Upper lobe of right lung (tissue), 1 donor: Measurements from ENCODE around the gene B9D2. TPM values are rescaled to one million over a fixed set of nuclear protein-coding genes. Genes with fewer than 3 reads are reported as not detected.

ENCODE experiments used
- ATAC-seq: fragments of 200-7000 bp; cut with Tn5 transposase; one replicate; pipeline ENCODE4 v1.9.1; 2020; ENCODE audit warnings: mild to moderate bottlenecking, moderate library complexity
- DNase-seq: peaks from one replicate; pipeline ENCODE4 v3.0.0-alpha.2; 2020
- H3K27ac ChIP-seq: fragments of 200-600 bp; one replicate; pipeline ENCODE4 v1.8.0; 2022
- H3K27me3 ChIP-seq: fragments of 200-600 bp; one replicate; pipeline ENCODE4 v1.8.0; 2022; ENCODE audit warnings: mild to moderate bottlenecking
- H3K36me3 ChIP-seq: fragments of 200-600 bp; one replicate; pipeline ENCODE4 v1.8.0; 2022
- H3K4me1 ChIP-seq: fragments of 200-600 bp; one replicate; pipeline ENCODE4 v1.8.0; 2022
- H3K4me3 ChIP-seq: fragments of 200-600 bp; one replicate; pipeline ENCODE4 v1.8.0; 2022; ENCODE audit warnings: mild to moderate bottlenecking
- H3K9me3 ChIP-seq: fragments of 200-600 bp; one replicate; pipeline ENCODE4 v1.8.0; 2022
- CTCF ChIP-seq: fragments of 200-600 bp; IDR thresholded peaks from one replicate; pipeline ENCODE4 v1.8.0; 2022; ENCODE audit warnings: antibody characterized with exemption
- intact Hi-C: fragments of 100-400 bp; cut with DNase I; formaldehyde crosslinking; loops from one replicate; pipeline ENCODE4 v1.11.0; 2022
- total RNA-seq: library from RNA; stranded (reverse); fragmentation: NEBNext Ultra II Directional; extraction: Animal tissue kit (Norgen Biotek cat#: 25700); gene quantifications from one replicate; pipeline ENCODE4 v1.2.1, GENCODE V29; 2021
- donor health status: DM: no; HTN: yes; CAD: no; lungs with severe emphysema.

Gene B9D2
- total RNA-seq, 1 donor from 2014 or later: 5.5 TPM

GRCh38 chr19:41398598-41398997 lies 34.6 kb upstream of the B9D2 start:
- intact Hi-C loops: no loop called here
- no peak for ATAC-seq
- no peak for DNase-seq
- H3K4me3 ChIP-seq: peak overlapping the region; percentile 76
- H3K4me1 ChIP-seq: peaks cover 19% of the 10 kb centered on the region
- peak overlapping the region; percentile 96 for H3K27ac ChIP-seq
- H3K9me3 ChIP-seq: no peaks in the 10 kb centered on the region
- H3K36me3 ChIP-seq: peaks cover 8% of the 10 kb centered on the region
- TF ChIP-seq CTCF: no peak
- no peaks in the 10 kb centered on the region for H3K27me3 ChIP-seq

- no peaks in the 10 kb centered on the region for H3K9me3 ChIP-seq
- no peak for ATAC-seq
- no peaks in the 10 kb centered on the region for H3K27me3 ChIP-seq
- H3K36me3 ChIP-seq: peaks cover 2% of the 10 kb centered on the region
- no peak for TF ChIP-seq CTCF
- intact Hi-C loops: no loop called here
- H3K4me1 ChIP-seq: peaks cover 19% of the 10 kb centered on the region
- DNase-seq: no peak
- H3K27ac ChIP-seq: peak overlapping the region; percentile 96
- peak overlapping the region; percentile 76 for H3K4me3 ChIP-seq
These were observed 34.1 kb upstream of the B9D2 start for GRCh38 chr19:41398050-41398418.

- Histone ChIP-seq H3K27ac (peak within 1 kb of the TSS; percentile 96), H3K36me3 (no peaks in the 10 kb centered on the region), H3K4me1 (peaks cover 19% of the 10 kb centered on the region), H3K9me3 (no peaks in the 10 kb centered on the region), H3K4me3 (peak within 1 kb of the TSS; percentile 76), H3K27me3 (no peaks in the 10 kb centered on the region)
- peak; percentile 99 for ATAC-seq
- no peak for TF ChIP-seq CTCF
- intact Hi-C loops: no loop called here
- peak; percentile 99 for DNase-seq
These were observed 33.4 kb upstream of the B9D2 start, which contains the start of the genes BCKDHA and EXOSC5 for GRCh38 chr19:41397086-41398049. Gene BCKDHA, plus strand, starts transcription at chr19:41397818. Its CDS starts 10 bp downstream, at chr19:41397828. Gene EXOSC5, minus strand, starts transcription at chr19:41397359. Its CDS starts 31 bp downstream, at chr19:41397328.

- H3K4me1 ChIP-seq: peaks cover 19% of the 10 kb centered on the region
- intact Hi-C loops: no loop called here
- no peaks in the 10 kb centered on the region for H3K27me3 ChIP-seq
- H3K27ac ChIP-seq: no peak overlapping the region
- ATAC-seq: no peak
- H3K9me3 ChIP-seq: no peaks in the 10 kb centered on the region
- H3K36me3 ChIP-seq: peaks cover 16% of the 10 kb centered on the region
- TF ChIP-seq CTCF: no peak
- DNase-seq: no peak
- H3K4me3 ChIP-seq: no peak overlapping the region
These were observed 31.4 kb upstream of the B9D2 start for GRCh38 chr19:41395355-41395754.

- H3K9me3 ChIP-seq: no peaks in the 10 kb centered on the region
- H3K27ac ChIP-seq: no peak overlapping the region
- no peaks in the 10 kb centered on the region for H3K27me3 ChIP-seq
- no peak for TF ChIP-seq CTCF
- ATAC-seq: no peak
- no peak overlapping the region for H3K4me3 ChIP-seq
- H3K4me1 ChIP-seq: peaks cover 4% of the 10 kb centered on the region
- H3K36me3 ChIP-seq: peaks cover 33% of the 10 kb centered on the region
- no peak for DNase-seq
- intact Hi-C loops: no loop called here
These were observed 28.8 kb upstream of the B9D2 start for GRCh38 chr19:41392775-41393174.
